Measurements from ENCODE around the gene RDH16. TPM values are rescaled to one million over a fixed set of nuclear protein-coding genes. Genes with fewer than 3 reads are reported as not detected.

Gene RDH16
- total RNA-seq, 1 experiment from 2014 or later, result 0.39 TPM

DNA sequence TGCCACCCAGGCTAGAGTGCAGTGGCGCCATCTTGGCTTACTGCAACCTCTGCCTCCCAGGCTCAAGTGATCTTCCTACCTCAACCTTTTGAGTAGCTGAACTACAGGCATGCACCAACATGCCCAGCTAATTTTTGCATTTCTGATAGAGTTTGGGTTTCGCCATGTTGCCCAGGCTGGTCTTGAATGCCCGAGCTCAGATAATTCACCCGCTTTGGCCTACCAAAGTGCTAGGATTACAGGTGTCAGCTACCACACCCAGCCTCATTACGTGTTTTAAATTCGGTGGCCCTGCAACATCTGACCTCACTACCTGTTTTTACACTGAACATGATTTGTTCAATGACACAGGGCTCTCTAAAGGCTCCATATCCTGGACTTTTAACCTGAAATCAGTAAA is 22.9 kb upstream of the RDH16 start:
- TF ChIP-seq, protein P1, sequence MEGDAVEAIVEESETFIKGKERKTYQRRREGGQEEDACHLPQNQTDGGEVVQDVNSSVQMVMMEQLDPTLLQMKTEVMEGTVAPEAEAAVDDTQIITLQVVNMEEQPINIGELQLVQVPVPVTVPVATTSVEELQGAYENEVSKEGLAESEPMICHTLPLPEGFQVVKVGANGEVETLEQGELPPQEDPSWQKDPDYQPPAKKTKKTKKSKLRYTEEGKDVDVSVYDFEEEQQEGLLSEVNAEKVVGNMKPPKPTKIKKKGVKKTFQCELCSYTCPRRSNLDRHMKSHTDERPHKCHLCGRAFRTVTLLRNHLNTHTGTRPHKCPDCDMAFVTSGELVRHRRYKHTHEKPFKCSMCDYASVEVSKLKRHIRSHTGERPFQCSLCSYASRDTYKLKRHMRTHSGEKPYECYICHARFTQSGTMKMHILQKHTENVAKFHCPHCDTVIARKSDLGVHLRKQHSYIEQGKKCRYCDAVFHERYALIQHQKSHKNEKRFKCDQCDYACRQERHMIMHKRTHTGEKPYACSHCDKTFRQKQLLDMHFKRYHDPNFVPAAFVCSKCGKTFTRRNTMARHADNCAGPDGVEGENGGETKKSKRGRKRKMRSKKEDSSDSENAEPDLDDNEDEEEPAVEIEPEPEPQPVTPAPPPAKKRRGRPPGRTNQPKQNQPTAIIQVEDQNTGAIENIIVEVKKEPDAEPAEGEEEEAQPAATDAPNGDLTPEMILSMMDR (conservative IDR thresholded peaks at IDR 0.05), result no peak
- H3K27ac ChIP-seq (ENCODE audit: insufficient read length, low read depth, low read length), result no peak overlapping the region
- no peak for DNase-seq
- H3T11ph ChIP-seq (ENCODE audit: low read length), result no peak overlapping the region
- Mint-ChIP-seq H3K36me3 (ENCODE audit: insufficient read depth in 1 of 3, low read depth in 3 of 3) (peaks cover 0 to 4% (median 0%) of the 10 kb centered on the region in 3 experiments; a peak in 2 of 7 replicates), H3K27ac (no peak overlapping the region), H3K9me3 (peaks cover 3 to 4% of the 10 kb centered on the region in 2 experiments; a peak in 3 of 5 replicates), H3K4me1 (no peaks in the 10 kb centered on the region), H3K27me3 (ENCODE audit: low read depth) (no peaks in the 10 kb centered on the region; the same call in 1 of the 2 replicates), H3K4me3 (no peak overlapping the region)
- no CpG with 5 or more reads among the region's 6 CpGs for WGBS (ENCODE audit: extremely low coverage, insufficient read length, low lambda C conversion rate)
- H4K5ac ChIP-seq (ENCODE audit: insufficient read length, low read depth, low read length), result no peak overlapping the region
- no peak overlapping the region for H3K23ac ChIP-seq (ENCODE audit: insufficient read length, low read depth, low read length)
- no peaks in the 10 kb centered on the region for H3K9me3 ChIP-seq (ENCODE audit: control insufficient read depth, low read depth, low read length)
- H2BK120ac ChIP-seq (ENCODE audit: low read depth, low read length, poor library complexity, severe bottlenecking), result no peak overlapping the region
- no peak overlapping the region for H2BK15ac ChIP-seq (ENCODE audit: low read depth, low read length)
- H3K9ac ChIP-seq (ENCODE audit: extremely low read depth, insufficient read length, low read length), result no peak overlapping the region
- H3K23me2 ChIP-seq (ENCODE audit: insufficient read length, low read depth, low read length, poor library complexity, severe bottlenecking), result no peaks in the 10 kb centered on the region
- no peaks in the 10 kb centered on the region for H3K27me3 ChIP-seq (ENCODE audit: insufficient read depth, low read length)
- no peaks in the 10 kb centered on the region for H3K79me2 ChIP-seq (ENCODE audit: insufficient read depth, low read length)
- H3K4me2 ChIP-seq (ENCODE audit: insufficient read depth, insufficient read length, low read length), result no peak overlapping the region
- H2BK5ac ChIP-seq (ENCODE audit: insufficient read length, low read length), result no peak overlapping the region
- no peak overlapping the region for H2AK5ac ChIP-seq (ENCODE audit: insufficient read length, low read length)
- no peak overlapping the region for H2BK12ac ChIP-seq (ENCODE audit: insufficient read length, low read depth, low read length)
- no peak overlapping the region for H2BK20ac ChIP-seq (ENCODE audit: low read depth, low read length, poor library complexity, severe bottlenecking)
- no peaks in the 10 kb centered on the region for H3K4me1 ChIP-seq (ENCODE audit: insufficient read depth, low read length)
- H4K91ac ChIP-seq (ENCODE audit: insufficient read length, low read depth, low read length), result no peak overlapping the region
- no peak overlapping the region for H3K56ac ChIP-seq (ENCODE audit: insufficient read length, low read depth, low read length)
- no peak overlapping the region for H4K8ac ChIP-seq (replicated peaks; ENCODE audit: insufficient read length, low read depth, low read length)
- H3K79me1 ChIP-seq (ENCODE audit: insufficient read depth, low read depth, low read length, poor library complexity, severe bottlenecking), result no peaks in the 10 kb centered on the region
- no peak overlapping the region for H3K4ac ChIP-seq (ENCODE audit: low read depth, low read length)
- no peak overlapping the region for H2AFZ ChIP-seq (ENCODE audit: low read length)
- H3K18ac ChIP-seq (ENCODE audit: insufficient read length, low read depth, low read length), result no peak overlapping the region
- H3K14ac ChIP-seq (ENCODE audit: insufficient read depth, low read length), result no peak overlapping the region
- H4K20me1 ChIP-seq (ENCODE audit: control insufficient read depth, insufficient read depth, insufficient read length), result no peaks in the 10 kb centered on the region
